HG03432 (cell line): Measurements from ENCODE around the gene PSTPIP1.

Experiments used
- ATAC-seq: cut with Tn5 transposase; IDR thresholded peaks from one replicate; pipeline ENCODE4 v1.9.1; 2021; ENCODE audit warnings: mild to moderate bottlenecking, moderate library complexity; ENCODE audit not compliant: unreplicated experiment

PSTPIP1 gene

GRCh38 chr15:76978522-76979330 is 16.2 kb upstream of the PSTPIP1 start:
- ATAC-seq = no peak

DNA sequence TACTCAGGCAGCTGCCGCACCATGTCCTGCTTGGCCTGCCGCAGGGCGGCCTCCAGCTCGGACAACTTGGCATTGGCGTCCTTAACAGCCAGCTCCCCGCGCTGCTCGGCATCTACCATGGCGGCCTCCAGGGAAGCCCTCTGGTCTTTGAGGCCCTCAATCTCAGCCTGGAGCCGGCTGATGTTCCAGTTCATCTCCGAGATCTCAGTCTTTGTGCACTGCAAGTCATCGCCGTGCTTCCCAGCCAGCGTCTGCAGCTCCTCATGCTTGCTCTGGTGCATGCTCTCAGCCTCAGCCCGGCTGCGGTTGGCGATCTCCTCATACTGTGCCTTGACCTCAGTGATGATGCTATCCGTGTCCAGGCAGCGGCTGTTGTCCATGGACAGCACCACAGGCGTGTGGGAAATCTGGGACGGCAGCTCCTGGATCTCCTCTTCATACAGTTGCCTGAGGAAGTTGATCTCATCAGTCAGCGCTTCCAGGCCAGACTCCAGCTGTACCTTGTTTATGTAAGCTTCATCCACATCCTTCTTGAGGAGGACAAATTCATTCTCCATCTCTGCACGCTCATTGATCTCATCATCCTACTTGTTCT is 15.5 kb upstream of the PSTPIP1 start:
- ATAC-seq = no peak

GRCh38 chr15:76979996-76980520 is 14.9 kb upstream of the PSTPIP1 start:
- ATAC-seq = no peak

GRCh38 chr15:76982356-76982755 is 12.6 kb upstream of the PSTPIP1 start:
- ATAC-seq = no peak

GRCh38 chr15:76982756-76983155 is 12.2 kb upstream of the PSTPIP1 start:
- no peak for ATAC-seq

GRCh38 chr15:76983590-76984375 is 11.1 kb upstream of the PSTPIP1 start:
- ATAC-seq = no peak

DNA sequence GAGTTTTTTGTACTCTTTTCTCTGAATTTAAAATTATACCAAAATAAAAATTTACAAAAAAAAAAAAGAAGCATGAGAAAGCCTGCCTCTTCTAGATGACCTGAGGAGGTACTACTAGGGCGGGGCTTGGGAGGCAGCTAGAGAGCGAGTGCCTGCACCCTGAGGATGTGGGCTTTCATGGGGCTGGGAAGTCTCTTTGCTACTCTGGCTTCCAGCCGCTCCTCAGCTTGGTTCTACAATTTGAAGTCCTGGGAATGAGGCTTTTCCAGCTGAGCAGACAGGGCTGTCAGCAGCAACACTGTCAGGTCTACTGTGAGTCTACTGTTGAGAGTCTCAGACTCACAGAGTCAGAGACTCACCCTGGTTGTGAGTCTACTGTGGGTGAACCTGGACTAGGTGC is 8.2 kb upstream of the PSTPIP1 start:
- ATAC-seq = no peak

DNA sequence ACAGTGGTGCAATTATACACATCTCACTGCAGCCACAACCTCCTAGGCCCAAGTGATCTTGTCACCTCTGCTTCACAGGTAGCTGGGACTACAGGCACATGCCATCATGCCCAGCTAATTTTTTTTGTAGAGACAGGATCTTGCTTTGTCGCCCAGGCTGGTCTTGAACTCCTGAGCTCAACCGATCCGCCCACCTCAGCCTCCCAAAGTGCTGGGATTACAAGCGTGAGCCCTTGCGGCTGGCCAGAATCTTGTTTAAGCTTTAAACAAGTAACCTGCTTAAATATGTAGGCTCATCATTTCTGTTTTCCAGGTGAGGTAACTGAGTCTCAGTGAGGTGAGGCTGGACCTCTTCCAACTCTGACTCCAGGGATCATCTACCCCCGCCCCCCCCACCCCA is 7.7 kb upstream of the PSTPIP1 start:
- ATAC-seq = no peak

DNA sequence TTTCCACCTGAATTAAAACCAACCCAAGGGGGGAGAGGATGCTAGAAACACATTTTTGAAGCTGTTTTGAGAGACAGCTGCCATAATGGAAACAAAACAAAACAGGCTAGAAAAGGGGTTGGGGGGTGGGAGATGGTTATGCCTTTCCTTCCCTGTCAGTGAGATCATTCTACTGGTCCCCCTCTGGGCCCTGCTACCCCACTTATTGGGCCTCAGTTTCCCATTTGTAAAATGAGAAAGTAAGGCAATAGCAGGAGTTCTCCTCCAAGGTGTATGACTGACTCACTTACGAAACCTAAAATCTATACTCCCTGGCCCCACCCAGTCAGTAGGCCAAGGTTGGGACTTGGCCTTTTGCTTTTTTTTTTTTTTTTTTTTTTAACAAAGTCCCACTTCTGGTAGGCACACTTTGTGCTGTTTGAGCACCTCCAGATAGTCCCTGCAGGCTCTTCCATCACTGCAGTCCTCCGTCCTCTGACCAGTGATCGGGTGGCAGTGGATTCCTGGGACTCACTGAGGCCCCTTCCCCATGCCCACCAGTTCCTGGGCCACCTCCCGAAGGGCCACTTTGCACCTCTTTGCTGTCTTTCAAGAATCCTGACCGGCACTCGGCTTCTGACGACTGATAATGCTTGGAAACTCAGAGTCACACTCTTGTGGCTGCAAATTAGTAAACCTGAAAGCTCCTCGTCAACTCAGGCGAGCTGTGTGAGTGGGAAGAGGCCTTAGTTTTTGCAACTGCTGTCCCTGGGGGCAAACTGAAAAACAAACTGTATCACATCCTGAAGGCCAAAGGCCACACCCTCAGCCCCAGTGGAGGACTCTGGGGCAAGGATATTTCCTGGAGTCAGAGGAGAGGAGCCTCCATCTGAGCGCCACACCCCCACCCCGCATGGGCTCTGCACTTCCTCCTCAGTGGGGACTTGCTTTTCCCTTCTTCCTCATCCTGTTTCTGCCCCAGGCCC is 6.7 kb upstream of the PSTPIP1 start:
- ATAC-seq = peak; percentile 82

GRCh38 chr15:76988867-76989780 is 5.8 kb upstream of the PSTPIP1 start:
- no peak for ATAC-seq

- ATAC-seq = no peak
These were observed 3.9 kb upstream of the PSTPIP1 start for GRCh38 chr15:76991048-76991447.

- no peak for ATAC-seq
These were observed 2.9 kb upstream of the PSTPIP1 start for GRCh38 chr15:76991741-76992645.

DNA sequence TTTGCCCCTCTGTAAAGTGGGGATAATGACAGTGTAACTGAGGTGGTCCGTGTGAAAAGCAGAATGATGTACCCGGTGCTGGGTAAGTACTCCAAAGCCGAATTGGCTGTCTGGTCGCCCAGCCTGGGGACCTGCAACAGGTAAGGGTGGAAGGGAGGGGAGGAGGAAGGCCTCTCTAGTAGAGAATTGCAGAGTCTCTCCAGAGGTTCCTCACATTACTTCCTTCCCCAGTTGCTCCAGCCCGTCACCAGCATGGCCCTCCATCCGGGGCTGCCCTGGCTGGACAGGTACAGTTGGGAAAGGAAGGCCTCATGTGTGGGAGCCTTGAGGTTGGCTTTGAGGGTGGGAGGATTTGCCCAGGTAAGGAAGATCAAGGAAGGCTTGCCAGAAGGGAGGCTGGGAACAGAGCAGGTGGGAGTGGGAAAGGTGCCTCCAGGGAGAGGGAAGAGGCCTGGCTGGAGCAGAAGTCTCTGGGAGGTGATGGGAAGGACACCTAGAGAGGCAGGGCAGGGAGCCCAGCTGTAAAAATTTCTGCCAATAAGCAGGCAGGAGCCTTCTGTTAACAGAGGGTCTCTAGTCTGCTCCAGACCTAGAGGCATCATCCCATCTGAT is 1.7 kb upstream of the PSTPIP1 start:
- no peak for ATAC-seq

- ATAC-seq = no peak
These were observed 925 bp upstream of the PSTPIP1 start for GRCh38 chr15:76994001-76994400.

- ATAC-seq = no peak
These were observed 430 bp upstream of the PSTPIP1 start for GRCh38 chr15:76994496-76994895.

DNA sequence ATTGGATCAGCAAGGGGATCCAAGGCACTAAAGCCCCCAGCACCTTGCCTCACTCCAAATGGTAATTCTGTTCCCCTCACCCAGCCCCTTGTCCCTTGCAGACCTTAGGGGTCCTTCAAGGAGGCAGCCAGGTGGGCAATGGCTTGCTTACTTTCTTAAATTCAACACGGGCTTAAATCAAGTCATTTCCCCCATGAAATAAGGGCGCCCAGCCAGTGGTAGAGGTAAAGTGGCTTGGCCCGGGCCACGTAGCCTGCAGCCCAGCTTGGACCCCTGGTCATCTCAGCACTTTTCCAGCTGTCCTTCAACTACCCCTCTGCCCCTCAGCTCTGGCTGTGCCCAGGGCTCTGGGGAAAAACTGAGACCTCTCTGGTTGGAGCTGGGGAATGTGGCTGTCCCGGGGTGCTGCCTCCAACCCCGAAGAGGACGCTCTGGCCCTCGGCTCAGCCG is 1.2 kb downstream of the PSTPIP1 start:
- ATAC-seq = no peak

DNA sequence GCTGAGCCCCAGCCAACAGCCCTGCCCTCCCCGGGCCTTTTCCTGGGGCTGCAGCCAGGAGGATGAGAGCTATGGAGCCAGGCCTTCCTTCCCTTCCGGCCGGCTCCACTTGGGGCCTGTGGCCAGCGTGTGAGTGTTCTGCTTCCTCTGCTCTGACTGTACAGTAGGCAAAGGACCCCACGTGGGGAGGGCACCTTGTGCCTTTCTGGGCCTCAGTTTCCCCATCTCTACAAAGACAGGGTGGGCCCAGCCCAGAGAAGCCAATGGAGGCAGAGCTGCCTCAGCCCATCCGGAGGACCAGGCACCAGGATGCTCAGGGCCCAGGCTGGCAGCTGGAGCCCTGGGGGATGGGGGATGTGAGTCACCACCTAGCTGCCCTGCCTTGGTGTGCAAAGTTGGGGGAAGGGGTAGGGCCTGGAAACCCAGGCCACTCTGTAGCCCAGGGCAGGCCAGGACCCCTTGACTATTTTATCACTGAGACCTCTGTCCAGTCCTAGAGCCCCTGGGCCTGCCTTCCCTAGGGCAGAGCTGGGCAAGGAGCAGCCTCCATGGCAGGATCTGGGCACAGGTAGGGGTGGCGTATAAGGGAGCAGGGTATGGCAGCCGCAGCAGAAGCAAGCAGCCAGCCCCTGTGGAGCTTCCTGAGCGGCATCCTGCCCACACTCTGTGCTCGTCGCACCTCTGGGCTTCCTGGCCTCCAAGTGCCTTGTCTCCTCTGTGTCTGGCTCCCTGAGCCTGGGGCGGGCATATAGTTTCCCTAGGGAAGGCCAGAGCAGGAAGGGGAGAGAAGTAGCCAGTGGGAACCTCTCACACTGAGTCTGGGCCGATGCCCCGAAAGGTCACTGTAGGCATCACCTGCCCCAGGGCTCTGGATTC is 1.8 kb downstream of the PSTPIP1 start:
- no peak for ATAC-seq
